Mucosa of stomach (tissue), 1 donor: ENCODE measurements around the gene COL28A1.

Source experiments
- H3K27me3 ChIP-seq: one replicate; pipeline ENCODE4 v1.7.0; 2013; ENCODE audit warnings: mild to moderate bottlenecking, low read length; ENCODE audit not compliant: control insufficient read depth, insufficient read depth
- H3K36me3 ChIP-seq: one replicate; pipeline ENCODE4 v1.7.0; 2013; ENCODE audit warnings: low read length; ENCODE audit not compliant: control insufficient read depth, insufficient read depth
- H3K4me1 ChIP-seq: one replicate; pipeline ENCODE4 v1.7.0; 2013; ENCODE audit warnings: mild to moderate bottlenecking, low read length; ENCODE audit not compliant: control insufficient read depth, insufficient read depth
- H3K4me3 ChIP-seq: one replicate; pipeline ENCODE4 v1.7.0; 2013; ENCODE audit warnings: low read length
- H3K9ac ChIP-seq: one replicate; pipeline ENCODE4 v1.7.0; 2013; ENCODE audit warnings: mild to moderate bottlenecking, low read length, moderate library complexity
- H3K9me3 ChIP-seq: one replicate; pipeline ENCODE4 v1.7.0; 2013; ENCODE audit warnings: mild to moderate bottlenecking, low read length, moderate library complexity; ENCODE audit not compliant: control insufficient read depth
- donor health status: Pancreatic carcinoma.

Gene COL28A1

GRCh38 chr7:7505915-7506314, 29.8 kb downstream of the COL28A1 start:
- peaks cover 15% of the 10 kb centered on the region for H3K4me1 ChIP-seq
- no peaks in the 10 kb centered on the region for H3K27me3 ChIP-seq
- no peaks in the 10 kb centered on the region for H3K36me3 ChIP-seq
- H3K9me3 ChIP-seq, result no peaks in the 10 kb centered on the region
- no peak overlapping the region for H3K4me3 ChIP-seq
- no peak overlapping the region for H3K9ac ChIP-seq

GRCh38 chr7:7504910-7505704, 30.6 kb downstream of the COL28A1 start:
- H3K9me3 ChIP-seq, result no peaks in the 10 kb centered on the region
- H3K4me3 ChIP-seq, result no peak overlapping the region
- H3K27me3 ChIP-seq, result no peaks in the 10 kb centered on the region

GRCh38 chr7:7499892-7500291, 35.8 kb downstream of the COL28A1 start:
- H3K36me3 ChIP-seq, result no peaks in the 10 kb centered on the region
- no peak overlapping the region for H3K4me3 ChIP-seq
- no peaks in the 10 kb centered on the region for H3K9me3 ChIP-seq
- no peak overlapping the region for H3K9ac ChIP-seq
- H3K27me3 ChIP-seq, result no peaks in the 10 kb centered on the region
- H3K4me1 ChIP-seq, result peaks cover 4% of the 10 kb centered on the region

More at GRCh38 chr7:7504910-7505704, 30.6 kb downstream of the COL28A1 start:
- no peaks in the 10 kb centered on the region for H3K36me3 ChIP-seq
- no peak overlapping the region for H3K9ac ChIP-seq
- H3K4me1 ChIP-seq, result peaks cover 15% of the 10 kb centered on the region

- H3K4me1 ChIP-seq, result no peaks in the 10 kb centered on the region
- no peak overlapping the region for H3K4me3 ChIP-seq
- H3K27me3 ChIP-seq, result no peaks in the 10 kb centered on the region
- no peak overlapping the region for H3K9ac ChIP-seq
- H3K36me3 ChIP-seq, result no peaks in the 10 kb centered on the region
- H3K9me3 ChIP-seq, result no peaks in the 10 kb centered on the region
Observed at GRCh38 chr7:7498856-7499255, 36.8 kb downstream of the COL28A1 start.

GRCh38 chr7:7496311-7496710, 39.4 kb downstream of the COL28A1 start:
- no peaks in the 10 kb centered on the region for H3K4me1 ChIP-seq
- no peak overlapping the region for H3K9ac ChIP-seq
- no peaks in the 10 kb centered on the region for H3K9me3 ChIP-seq
- H3K27me3 ChIP-seq, result no peaks in the 10 kb centered on the region
- no peak overlapping the region for H3K4me3 ChIP-seq
- no peaks in the 10 kb centered on the region for H3K36me3 ChIP-seq

- Histone ChIP-seq H3K9ac (no peak overlapping the region), H3K4me1 (no peaks in the 10 kb centered on the region), H3K27me3 (no peaks in the 10 kb centered on the region), H3K4me3 (no peak overlapping the region), H3K9me3 (no peaks in the 10 kb centered on the region), H3K36me3 (no peaks in the 10 kb centered on the region)
Observed at GRCh38 chr7:7495171-7495570, 40.5 kb downstream of the COL28A1 start.

- no peak overlapping the region for H3K9ac ChIP-seq
- no peaks in the 10 kb centered on the region for H3K9me3 ChIP-seq
- no peaks in the 10 kb centered on the region for H3K27me3 ChIP-seq
- no peaks in the 10 kb centered on the region for H3K4me1 ChIP-seq
- H3K4me3 ChIP-seq, result no peak overlapping the region
- no peaks in the 10 kb centered on the region for H3K36me3 ChIP-seq
Observed at GRCh38 chr7:7491044-7491443, 44.6 kb downstream of the COL28A1 start.

GRCh38 chr7:7490003-7490402, 45.7 kb downstream of the COL28A1 start:
- no peaks in the 10 kb centered on the region for H3K27me3 ChIP-seq
- H3K9ac ChIP-seq, result no peak overlapping the region
- H3K4me3 ChIP-seq, result no peak overlapping the region
- no peaks in the 10 kb centered on the region for H3K9me3 ChIP-seq
- H3K4me1 ChIP-seq, result no peaks in the 10 kb centered on the region
- no peaks in the 10 kb centered on the region for H3K36me3 ChIP-seq

- H3K9ac ChIP-seq, result no peak overlapping the region
- H3K4me1 ChIP-seq, result no peaks in the 10 kb centered on the region
- no peaks in the 10 kb centered on the region for H3K27me3 ChIP-seq
- H3K36me3 ChIP-seq, result no peaks in the 10 kb centered on the region
- H3K9me3 ChIP-seq, result no peaks in the 10 kb centered on the region
- no peak overlapping the region for H3K4me3 ChIP-seq
Observed at GRCh38 chr7:7489546-7489945, 46.1 kb downstream of the COL28A1 start.

GRCh38 chr7:7486362-7486761, 49.3 kb downstream of the COL28A1 start:
- no peak overlapping the region for H3K9ac ChIP-seq

GRCh38 chr7:7484072-7484471, 51.6 kb downstream of the COL28A1 start:
- H3K27me3 ChIP-seq, result no peaks in the 10 kb centered on the region

More at GRCh38 chr7:7486362-7486761, 49.3 kb downstream of the COL28A1 start:
- no peaks in the 10 kb centered on the region for H3K36me3 ChIP-seq
- no peak overlapping the region for H3K4me3 ChIP-seq
- H3K27me3 ChIP-seq, result no peaks in the 10 kb centered on the region
- H3K9me3 ChIP-seq, result no peaks in the 10 kb centered on the region
- H3K4me1 ChIP-seq, result no peaks in the 10 kb centered on the region

GRCh38 chr7:7481802-7482201, 53.9 kb downstream of the COL28A1 start:
- Histone ChIP-seq H3K4me1 (no peaks in the 10 kb centered on the region), H3K27me3 (no peaks in the 10 kb centered on the region), H3K9ac (no peak overlapping the region), H3K4me3 (no peak overlapping the region), H3K36me3 (no peaks in the 10 kb centered on the region), H3K9me3 (no peaks in the 10 kb centered on the region)

More at GRCh38 chr7:7484072-7484471, 51.6 kb downstream of the COL28A1 start:
- Histone ChIP-seq H3K9me3 (no peaks in the 10 kb centered on the region), H3K4me1 (no peaks in the 10 kb centered on the region), H3K9ac (no peak overlapping the region), H3K4me3 (no peak overlapping the region), H3K36me3 (no peaks in the 10 kb centered on the region)
